Stimulated activated CD4-positive, alpha-beta T cell treated with anti-CD3 and anti-CD28 coated beads, Interleukin-2, amount 100 ng/mL, for 48 hours (primary cell): ENCODE measurements around the gene RSF1.
"Not testable (repeated sequence)": the region's sequence is repeated elsewhere in the genome, so short reads cannot be mapped to it uniquely, and the experiment has no call there.

Source experiments
- DNase-seq, 2 donors: peaks; one replicate each; pipeline ENCODE4 v3.0.0-alpha.2; 2020

RSF1 gene

DNA sequence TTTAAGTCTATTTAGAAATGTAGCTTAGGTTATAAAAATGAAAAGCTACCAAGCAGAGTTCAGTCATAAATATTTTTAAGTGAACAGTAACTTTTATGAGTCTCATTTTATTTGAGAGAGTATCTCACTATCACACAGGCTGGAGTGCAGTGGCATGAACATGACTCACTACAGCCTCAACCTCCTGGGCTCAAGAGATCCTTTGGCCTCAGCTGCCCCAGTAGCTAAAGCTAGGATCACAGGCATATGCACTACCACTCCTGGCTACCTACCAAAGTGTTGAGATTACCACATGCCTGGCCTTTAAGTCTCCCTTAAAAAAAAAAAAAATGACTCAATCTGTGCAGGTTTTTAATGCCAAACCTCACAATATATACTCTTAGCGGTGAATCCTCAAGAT, 148.3 kb downstream of the RSF1 start:
- DNase-seq: no peak

DNA sequence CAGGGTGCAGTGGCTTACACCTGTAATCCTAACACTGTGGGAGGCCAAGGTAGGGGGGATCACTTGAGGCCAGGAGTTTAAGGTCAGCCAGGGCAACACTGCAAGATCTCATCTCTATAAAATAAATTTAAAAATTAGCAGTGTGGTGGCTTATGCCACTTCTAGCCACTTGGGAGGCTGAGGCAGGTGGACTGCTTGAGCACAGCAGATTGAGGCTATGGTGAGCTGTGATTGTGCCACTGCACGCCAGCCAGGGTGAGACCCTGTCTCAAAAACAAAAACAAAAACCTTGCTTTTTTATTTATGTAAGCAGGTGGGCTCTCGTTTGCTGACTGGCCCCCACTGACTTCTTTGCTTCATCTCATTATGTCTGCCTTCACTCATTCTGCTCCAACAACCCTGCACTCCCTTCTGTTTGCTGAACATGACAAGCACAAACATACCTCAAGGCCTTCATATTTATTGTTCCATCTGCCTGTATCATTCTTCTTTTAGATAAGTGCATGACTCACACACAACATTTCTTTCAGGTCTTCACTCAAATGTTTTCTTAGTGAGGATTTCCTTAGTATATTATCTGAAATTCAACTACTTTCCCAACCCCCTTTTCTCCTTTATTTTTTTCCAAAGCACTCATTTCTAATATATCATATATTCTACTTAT, 150.5 kb downstream of the RSF1 start:
- no peak for DNase-seq

DNA sequence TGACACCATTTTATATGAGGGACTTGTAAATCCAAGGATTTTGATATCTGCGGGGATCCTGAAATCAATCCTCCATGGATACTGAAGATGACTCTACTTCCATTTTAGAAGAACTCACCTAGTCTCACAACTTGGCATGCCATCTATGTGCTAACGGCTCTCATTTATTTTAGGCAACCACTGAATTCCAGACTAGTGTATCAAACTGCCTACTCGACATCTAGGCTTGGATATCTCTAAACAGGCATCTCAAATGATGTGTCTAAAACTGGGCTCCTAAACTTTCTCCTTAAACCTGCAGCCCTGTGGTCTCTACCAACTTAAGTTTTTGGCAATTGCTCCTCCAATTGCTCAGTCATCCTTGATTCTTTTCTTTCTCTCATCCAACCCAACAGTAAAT, 151.8 kb downstream of the RSF1 start:
- DNase-seq: no peak

DNA sequence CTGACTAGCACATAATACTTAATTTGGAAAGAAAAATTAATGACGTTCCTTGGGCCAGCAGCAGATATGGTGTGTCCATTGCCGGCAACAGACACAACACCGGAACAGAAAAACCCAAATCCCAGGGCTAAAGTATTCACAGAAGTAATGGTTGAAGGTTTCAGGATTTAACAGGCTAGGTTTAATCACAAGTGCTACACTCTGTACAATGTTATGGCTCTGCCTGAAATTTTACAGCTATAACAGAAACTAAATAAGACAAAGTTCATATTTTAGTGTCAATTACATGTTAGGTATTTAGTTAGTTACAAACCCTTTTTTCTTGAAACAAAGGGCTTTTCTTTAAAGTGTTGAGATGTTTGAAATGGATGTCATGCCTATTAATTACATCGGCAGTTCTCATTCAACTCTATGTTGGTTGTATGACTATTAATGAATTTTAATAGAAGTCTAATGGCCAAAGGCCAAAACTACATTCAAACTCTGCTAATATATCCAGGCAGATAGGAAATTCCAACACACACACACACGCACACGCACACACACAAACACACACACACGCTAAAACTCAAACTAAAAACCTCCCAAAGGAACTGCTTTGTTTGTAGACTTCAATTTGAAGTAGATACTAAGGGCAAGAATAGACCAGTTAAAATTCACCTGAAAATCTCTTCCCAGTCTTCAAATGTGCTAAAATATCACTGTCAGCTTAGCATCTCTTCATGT, 155.1 kb downstream of the RSF1 start:
- DNase-seq: no peak

DNA sequence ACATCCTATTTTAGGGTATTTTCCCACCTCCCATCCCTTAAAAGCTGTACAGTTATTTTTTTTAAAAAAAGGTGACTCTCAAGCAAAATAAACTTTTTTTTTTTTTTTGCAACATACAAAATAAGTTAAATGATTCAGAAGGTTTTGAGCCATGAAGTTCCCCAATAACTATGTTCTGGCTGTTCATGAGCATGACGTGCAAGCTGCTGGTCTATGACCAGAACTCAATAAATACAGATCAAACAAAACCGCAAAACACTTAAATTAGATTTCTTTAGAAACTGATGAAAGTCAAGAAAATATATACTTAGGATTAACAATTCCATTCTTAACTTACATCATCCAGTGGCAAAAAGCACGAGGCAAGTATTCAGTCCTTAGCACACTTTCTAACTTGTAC, 158.9 kb downstream of the RSF1 start:
- DNase-seq: no peak

DNA sequence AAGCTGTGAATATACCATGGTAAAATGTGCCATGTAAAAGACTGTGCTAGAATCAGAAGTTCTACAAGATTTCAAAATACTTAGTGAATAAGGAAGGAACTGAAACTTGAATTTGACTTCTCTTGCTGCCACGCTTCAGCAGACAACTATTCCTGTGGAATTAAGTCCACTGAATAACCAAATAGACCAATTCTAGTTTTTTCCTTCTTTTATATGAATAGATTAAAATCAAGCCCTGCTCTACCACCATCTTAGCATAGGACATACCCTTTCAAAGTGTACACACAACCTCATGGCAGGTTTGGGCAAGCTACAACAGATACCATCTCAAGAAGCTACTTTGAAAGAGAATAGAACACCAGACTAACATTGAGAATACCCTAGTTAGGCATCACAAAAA, 159.6 kb downstream of the RSF1 start:
- no peak for DNase-seq

DNA sequence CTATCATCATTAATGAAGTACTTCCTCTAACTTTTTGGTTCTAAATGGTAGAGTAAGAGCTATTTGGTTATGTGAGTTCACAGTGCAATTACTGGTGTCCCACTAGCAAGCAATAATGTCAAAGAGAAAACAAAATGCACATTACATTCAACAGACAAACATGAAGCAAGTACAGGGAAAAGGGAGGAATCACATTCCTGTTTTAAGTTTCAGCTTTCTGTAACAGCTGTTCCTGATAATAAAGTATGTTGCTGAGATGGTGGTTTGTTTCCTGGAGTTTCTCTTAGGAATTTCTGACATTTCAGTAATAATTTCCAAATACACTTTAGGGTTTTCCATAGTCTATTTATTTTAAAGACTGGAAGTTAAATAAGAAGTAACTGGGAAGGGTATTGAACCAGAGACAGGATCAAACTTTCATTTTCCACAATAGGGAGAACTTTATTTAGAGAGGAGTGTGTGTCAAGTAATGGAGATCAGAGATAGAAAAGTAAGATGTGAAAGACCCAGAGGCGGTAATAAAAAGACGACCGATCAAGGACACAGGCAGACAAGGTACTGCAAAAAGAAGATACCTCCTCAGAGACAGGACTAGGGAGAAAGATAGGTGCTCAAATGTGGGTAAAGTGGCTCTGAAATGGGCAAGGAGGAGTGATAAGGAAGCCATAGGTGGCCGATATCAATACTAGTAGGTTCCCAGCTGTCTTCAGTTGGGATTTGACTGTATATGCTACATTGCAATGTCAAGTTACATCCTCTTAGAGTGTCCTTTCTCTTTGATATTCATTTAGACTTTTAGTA, 162.1 kb downstream of the RSF1 start:
- no peak for DNase-seq

DNA sequence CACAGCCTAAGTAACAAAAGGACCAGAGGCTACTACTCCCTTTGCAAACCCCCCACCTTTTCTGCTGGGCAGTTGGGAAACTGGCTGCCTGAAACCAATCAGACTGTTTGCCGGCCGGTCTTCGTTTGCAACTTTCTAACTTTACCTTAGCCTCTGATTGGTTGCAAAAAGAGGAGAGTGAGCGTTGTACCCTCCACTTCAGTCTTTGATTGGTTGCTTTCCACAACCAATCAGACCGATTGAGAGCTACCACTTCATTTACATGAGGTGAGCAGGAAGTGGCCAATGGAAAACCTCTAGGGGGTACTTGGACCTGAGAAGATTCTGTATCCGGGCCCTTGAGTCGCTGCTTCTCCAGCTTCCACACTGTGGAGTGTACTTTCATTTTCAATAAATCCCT, 164.2 kb downstream of the RSF1 start:
- DNase-seq: no peak

DNA sequence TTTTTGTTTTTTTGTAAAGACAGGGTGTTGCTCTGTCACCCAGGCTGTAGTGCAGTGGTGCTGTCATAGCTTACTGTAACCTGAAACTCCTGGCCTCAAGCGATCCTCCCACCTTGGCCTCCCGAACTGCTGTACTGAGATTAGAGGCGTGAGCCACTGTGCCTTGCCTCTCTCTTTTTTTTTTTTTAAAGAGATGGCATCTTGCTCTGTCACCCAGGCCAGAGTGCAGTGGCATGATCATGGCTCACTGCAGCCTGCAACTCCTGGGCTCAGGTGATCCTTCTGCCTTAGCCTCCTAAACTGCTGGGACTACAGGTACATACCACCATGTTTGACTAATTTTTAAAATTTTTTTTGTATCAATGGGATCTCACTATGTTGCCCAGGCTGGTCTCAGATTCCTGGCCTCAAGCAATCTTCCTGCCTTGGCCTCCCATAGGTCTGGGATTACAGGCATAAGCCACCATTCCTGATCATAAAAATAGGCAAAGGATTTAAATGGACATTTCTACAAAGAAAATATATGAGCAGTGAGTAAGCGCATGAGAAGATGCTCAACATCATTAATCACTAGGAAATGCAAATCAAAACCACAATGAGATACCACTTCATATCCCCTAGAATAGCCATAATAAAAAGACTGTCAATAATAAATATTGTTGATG, 165.6 kb downstream of the RSF1 start:
- DNase-seq: no peak

DNA sequence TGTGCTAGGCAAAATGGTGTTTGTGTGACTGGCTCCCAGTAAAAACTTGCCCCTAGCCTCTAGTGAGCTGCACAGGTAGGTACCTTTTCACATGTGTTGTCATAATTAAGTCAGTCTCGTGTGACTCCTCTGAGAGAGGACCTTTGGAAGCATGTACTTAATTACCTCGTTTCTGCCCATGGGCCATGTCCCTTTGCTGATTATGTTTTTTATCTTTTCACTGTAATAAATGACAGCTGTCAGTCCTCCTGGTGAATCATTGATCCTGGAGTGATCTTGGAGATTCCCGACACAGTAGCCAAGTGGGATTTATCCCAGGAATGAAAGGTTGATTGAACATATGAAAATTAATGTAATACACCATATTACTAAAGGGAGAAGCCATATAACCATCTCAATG, 170.4 kb downstream of the RSF1 start:
- DNase-seq: no peak

DNA sequence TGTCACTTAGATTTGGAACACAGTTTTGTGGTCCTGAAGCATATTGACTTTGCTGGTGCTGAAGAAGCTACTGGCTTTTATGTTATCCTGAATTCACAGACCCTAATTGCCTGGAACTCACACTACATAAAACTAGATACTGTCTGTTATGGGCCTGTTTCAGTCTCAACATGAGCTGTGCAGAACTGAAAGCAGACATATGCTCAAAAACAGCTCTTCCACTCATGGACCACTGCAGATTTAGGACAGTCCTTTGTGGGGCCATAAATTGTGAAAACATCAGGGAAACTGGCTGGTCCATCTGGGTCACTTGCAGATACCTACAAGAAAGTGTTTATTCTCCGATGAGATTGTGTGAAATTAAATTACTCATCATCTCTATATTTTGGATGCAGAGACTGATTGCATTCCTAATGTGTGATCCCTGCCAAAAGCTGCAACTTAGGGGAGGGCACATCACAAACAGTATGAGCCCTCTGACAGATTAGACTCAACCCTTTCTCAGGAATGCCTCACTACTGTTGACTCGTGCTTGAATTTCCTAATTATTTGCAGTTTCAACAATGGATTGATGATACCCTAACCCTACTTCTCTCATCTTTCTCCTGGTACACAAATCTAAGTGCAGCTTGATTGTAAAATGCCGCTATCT, 172.7 kb downstream of the RSF1 start:
- DNase-seq: no peak

DNA sequence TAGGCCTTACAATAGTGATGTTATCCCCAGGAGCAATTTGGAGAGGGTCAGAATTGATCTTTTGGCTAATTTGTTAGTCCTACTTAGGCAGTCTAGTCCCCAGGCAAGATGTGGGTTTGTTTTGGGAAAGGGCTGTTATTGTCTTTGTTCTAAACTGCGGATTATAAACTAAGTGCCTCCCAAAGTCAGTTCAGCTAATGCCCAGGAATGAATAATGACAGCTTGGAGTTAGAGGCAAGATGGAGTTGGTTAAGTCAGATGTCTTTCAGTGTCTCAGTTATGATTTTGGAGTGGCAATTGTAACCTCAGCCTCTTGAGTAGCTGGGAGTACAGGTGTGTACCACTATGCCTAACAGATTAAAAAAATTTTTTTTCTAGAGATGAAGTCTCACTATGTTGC, 175.6 kb downstream of the RSF1 start:
- DNase-seq: no peak

DNA sequence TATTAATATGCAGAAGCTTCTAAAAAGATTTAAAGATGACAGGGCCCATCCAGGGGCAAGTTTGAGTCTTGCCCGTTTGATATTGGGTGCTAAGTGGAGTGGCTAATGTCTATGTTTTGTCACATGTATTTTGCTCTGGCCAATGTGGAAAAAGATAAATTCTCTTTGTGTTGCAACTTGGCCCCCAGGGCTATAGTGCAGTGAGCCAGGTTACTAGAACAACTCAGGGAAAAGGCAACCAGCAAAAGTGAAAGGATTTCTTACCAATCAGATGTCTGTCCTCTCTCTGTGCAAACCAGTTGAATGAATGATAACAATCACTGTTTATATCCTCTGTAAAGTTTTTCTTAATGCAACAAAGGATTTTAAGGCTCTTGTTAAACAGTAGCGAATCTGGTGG, 178.3 kb downstream of the RSF1 start:
- no peak for DNase-seq

DNA sequence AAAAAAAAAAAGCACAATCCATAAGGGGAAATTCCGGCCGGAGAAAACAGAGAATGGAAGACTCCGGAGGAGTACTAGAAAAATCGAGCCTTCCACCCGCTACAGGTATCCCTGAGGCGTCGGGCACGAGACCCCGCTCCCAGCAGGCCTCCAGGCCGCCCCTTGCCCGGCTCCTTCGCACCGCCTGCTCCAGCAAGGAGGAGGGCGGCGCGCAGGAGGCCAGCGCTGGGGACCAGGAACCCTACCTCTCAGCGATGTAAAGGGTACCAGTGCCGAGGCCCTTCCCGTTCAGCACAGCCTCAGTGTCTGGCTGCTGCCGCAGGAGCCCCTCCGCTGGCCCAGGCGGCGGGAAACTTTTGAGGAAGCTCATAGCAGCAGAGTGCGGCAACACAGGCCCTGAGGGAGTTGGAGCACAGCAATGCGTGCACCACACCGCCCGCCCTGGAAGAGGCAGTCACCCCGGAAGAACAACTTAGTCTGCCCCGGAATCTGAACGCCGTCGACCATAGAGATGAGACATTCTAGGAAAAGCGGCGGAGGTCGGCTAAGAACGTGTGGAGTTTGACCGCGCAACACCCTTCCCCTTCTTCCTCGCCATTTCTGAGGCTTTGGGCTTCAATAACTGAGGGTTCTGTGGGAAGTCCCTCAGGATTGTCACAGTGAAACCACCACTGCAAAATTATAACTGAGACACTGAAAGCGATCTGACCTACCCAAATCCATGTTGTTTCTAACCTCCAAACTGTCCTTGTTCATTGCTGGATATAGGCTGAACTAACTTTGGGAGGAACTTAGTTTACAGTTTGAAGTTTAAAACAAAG, 183.0 kb downstream of the RSF1 start, which contains the start of gene CLNS1A:
Gene CLNS1A (minus strand): TSS at position 450 of the 821 bp plus-strand sequence. CDS start 80 bp downstream, at position 370.
- DNase-seq: peak; percentile 73 to 74

DNA sequence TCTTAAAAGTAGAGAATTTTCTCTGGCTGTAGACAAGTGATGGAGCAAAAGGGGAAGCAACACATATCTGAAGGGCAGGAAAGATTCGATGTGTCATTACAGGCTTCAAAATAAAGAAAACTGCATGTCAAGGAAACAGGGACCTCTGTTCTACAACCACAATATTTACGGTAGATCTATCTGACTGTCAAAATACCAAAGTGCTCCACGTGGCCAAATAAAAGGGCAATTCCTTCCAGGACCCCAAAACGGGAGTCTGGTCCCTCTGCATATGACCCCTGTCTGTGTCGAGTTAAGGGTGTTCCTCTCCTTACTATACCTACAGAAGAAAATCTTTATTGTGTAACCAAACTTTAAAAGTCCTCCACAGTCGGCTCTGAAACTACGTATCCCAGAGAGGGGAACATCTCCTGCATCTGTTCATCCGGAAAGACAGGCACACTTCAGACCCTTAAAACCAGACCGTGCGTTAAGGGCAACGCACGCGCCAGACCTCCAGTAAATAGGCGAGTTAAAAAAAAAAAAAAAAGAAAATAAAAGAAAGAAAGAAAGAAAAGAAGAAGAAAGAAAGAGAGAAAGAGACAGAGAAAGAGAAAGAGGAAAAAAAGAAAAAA, 183.7 kb downstream of the RSF1 start:
- DNase-seq: no peak

DNA sequence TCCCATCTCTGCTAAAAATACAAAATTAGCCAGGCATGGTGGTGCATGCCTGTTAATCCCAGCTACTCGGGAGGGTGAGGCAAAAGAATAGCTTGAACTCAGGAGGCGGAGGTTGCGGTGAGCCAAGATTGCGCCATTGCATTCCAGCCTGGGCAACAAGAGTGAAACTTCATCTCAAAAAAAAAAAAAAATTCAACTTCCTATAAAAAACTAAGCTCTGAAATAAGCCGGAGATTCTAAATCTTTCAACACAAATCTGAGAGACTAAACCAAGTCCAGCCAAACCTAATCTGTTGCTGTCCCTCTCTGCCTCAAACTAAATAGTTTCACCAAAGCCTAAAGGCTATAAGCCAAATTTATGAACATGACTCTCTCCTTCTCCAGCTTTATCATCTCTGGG, 186.6 kb downstream of the RSF1 start:
- DNase-seq: not testable (repeated sequence)

DNA sequence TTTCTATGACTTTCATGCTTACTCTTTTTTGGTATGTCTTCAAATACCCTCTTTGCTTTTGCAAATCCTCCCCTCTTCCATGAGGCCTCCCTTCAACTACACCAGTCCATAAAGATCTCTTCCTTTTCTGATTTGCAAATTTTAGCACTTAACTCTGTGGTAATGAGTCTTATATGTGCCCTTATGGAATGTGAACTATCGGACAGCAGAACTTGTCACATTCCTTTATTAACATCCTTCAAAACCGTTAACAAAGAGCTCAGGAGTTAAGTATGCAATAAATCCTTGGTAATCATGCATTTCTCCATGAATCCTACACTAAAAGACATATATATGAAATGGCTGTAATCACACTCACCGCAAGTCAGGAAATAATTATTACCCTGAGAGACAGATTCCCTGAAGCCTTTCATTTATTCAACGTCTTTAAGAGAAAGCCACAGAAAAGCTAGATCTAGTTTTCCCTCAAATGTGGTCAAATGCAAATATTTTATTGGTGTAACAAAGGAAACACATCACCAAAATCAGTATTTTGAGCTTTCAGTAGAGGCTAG, 190.3 kb downstream of the RSF1 start:
- DNase-seq: no peak

DNA sequence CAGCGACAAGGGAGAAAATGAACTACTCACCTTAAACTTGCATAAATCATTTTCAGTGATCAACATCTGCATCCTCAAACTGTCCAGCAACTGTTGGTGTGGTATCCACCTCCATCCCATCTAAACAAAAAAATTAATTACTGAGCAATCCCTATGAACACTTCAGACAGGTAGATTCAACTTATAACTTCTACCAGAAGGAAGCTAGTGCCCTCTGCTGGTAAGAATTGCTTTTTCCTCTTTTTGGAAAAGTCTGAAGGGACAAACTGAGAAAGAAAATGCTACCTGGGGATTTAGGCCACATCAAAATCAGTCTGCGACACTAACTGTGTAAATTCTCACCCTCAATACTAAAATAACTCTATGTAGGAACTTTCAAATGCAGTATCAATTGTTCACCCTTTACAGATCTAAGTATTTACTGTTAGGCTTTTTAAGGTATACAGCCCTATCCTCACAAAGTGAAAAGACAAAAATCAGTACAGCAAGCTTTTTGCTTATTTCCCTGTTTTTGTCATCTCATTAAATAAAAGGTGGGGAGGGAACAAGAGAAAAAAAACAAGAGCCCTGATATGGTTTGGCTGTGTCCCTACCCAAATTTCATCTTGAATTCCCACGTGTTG, 200.8 kb downstream of the RSF1 start:
- peak in 1 of 2 donors; percentile 24 for DNase-seq

DNA sequence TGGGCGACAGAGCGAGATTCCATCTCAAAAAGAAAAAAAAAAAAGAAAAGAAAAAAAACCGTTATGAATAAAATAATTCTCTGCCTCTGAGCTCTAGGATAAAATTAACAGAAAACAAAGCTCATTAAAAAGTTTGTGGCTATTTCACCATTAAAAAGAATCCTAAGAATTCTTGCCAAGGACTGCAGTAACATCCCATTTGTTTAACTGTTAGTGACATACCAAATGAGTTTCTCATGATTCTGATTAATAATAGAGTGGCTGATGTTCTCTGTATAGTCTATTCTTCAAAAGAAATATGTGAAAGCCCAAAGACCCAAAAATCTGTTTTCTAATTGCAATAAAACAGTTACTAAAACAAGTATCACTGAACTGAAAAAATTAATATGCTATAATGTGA, 202.6 kb downstream of the RSF1 start:
- DNase-seq: no peak

DNA sequence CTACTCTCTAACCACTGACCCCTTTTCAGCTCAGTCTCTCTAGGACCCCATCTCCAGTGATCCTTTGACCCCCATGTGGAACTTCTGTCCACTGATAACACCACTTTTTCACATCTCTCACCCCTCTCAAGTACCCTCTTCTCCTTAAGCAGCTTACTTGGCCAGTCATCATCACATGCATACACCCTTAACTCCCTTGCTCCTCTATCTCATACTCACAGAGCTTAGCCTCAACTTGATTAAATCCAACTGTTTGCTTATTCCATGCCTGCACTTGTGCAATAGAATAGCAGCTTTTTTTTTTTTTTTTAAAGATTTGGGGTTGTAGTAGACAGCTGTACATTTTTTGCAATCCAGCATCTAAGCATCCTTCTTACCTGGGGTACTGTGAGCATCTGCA, 208.6 kb downstream of the RSF1 start:
- no peak for DNase-seq
